ENCODE results near the gene C1QTNF8.

Gene C1QTNF8

DNA sequence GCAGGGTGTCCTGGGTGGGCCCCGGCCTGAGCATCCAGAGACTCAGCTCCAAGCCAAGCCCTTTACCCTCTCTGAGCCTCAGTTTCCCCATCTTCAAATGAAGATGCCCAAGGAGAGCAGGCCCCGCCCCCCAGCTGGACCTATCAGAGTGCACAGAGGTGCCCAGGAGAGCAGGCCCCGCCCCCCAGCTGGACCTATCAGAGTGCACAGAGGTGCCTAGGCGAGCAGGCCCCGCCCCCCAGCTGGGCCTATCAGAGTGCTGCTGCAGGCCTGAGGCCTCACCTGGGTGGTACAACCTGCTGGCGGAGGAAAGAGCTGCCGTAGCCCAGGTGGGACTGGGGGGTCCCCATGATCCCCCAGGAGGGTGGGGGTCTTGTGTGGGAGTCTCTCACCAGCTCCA lies 26.9 kb downstream of the C1QTNF8 start:
- no peaks in the 10 kb centered on the region for H3K9me3 Mint-ChIP-seq
- no peak for TF ChIP-seq CTCF (IDR thresholded peaks at IDR 0.05; ENCODE audit: unreplicated experiment in 3 of 3)
- peaks cover 67% of the 10 kb centered on the region for H3K27me3 Mint-ChIP-seq (ENCODE audit: low read depth)
- no peak overlapping the region for H3K27ac Mint-ChIP-seq
- no peak overlapping the region for H3K4me3 Mint-ChIP-seq
- H3K4me1 Mint-ChIP-seq = no peaks in the 10 kb centered on the region
- H3K36me3 Mint-ChIP-seq (ENCODE audit: low read depth) = no peaks in the 10 kb centered on the region

DNA sequence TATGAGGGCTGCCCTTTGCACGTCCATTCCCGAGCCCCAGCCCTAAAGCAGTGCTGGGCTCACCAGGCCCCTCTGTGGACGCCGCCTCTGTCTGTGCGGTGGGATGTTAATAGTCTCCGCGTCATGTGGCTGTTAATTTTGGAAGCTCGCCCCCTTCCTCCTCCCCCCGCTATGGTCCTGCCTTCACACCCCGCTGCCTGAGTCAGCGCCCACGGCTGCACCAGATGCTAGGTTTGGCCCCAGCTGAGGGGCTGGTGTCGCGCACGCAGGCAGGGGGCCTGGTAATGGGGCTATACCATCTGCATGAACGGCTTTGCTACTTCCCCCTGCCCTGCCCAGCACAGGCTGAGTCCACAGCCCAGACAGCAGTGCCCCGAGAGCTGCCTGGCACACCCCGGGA lies 27.6 kb downstream of the C1QTNF8 start:
- H3K36me3 Mint-ChIP-seq (ENCODE audit: low read depth) = no peaks in the 10 kb centered on the region
- H3K27me3 Mint-ChIP-seq (ENCODE audit: low read depth) = peaks cover 60% of the 10 kb centered on the region
- no peak overlapping the region for H3K27ac Mint-ChIP-seq
- no peaks in the 10 kb centered on the region for H3K9me3 Mint-ChIP-seq
- TF ChIP-seq CTCF (IDR thresholded peaks at IDR 0.05; ENCODE audit: unreplicated experiment in 3 of 3) = no peak
- no peaks in the 10 kb centered on the region for H3K4me1 Mint-ChIP-seq
- no peak overlapping the region for H3K4me3 Mint-ChIP-seq

GRCh38 chr16:1067629-1068028 lies 28.4 kb downstream of the C1QTNF8 start:
- Mint-ChIP-seq H3K4me1 (no peaks in the 10 kb centered on the region), H3K4me3 (no peak overlapping the region), H3K27me3 (ENCODE audit: low read depth) (peaks cover 56% of the 10 kb centered on the region), H3K27ac (no peak overlapping the region), H3K9me3 (no peaks in the 10 kb centered on the region), H3K36me3 (ENCODE audit: low read depth) (no peaks in the 10 kb centered on the region)
- TF ChIP-seq CTCF (IDR thresholded peaks at IDR 0.05; ENCODE audit: unreplicated experiment in 3 of 3) = no peak

- Mint-ChIP-seq H3K27ac (no peak overlapping the region), H3K4me1 (no peaks in the 10 kb centered on the region), H3K27me3 (ENCODE audit: low read depth) (peaks cover 48% of the 10 kb centered on the region), H3K36me3 (ENCODE audit: low read depth) (no peaks in the 10 kb centered on the region), H3K9me3 (no peaks in the 10 kb centered on the region), H3K4me3 (no peak overlapping the region)
- no peak for TF ChIP-seq CTCF (IDR thresholded peaks at IDR 0.05; ENCODE audit: unreplicated experiment in 3 of 3)
Measured at GRCh38 chr16:1066584-1067172, 29.4 kb downstream of the C1QTNF8 start.

- Mint-ChIP-seq H3K4me3 (no peak overlapping the region), H3K36me3 (ENCODE audit: low read depth) (no peaks in the 10 kb centered on the region), H3K4me1 (no peaks in the 10 kb centered on the region), H3K9me3 (no peaks in the 10 kb centered on the region), H3K27ac (no peak overlapping the region), H3K27me3 (ENCODE audit: low read depth) (peaks cover 40% of the 10 kb centered on the region)
- TF ChIP-seq CTCF (IDR thresholded peaks at IDR 0.05; ENCODE audit: unreplicated experiment in 3 of 3) = no peak
Measured at GRCh38 chr16:1065469-1066128, 30.4 kb downstream of the C1QTNF8 start.

- Mint-ChIP-seq H3K4me3 (no peak overlapping the region), H3K36me3 (ENCODE audit: low read depth) (peaks cover 5% of the 10 kb centered on the region), H3K27me3 (ENCODE audit: low read depth) (peaks cover 31% of the 10 kb centered on the region), H3K9me3 (peaks cover 5% of the 10 kb centered on the region), H3K4me1 (no peaks in the 10 kb centered on the region), H3K27ac (no peak overlapping the region)
- TF ChIP-seq CTCF (IDR thresholded peaks at IDR 0.05; ENCODE audit: unreplicated experiment in 3 of 3) = no peak
Measured at GRCh38 chr16:1063728-1064127, 32.3 kb downstream of the C1QTNF8 start.

All from nephron (organoid).